ENCODE results near the gene STX16.

- no peak for TF ChIP-seq POLR2A (IDR thresholded peaks at IDR 0.05)
- no peak for TF ChIP-seq POLR2AphosphoS5 (IDR thresholded peaks at IDR 0.05)
Measured at GRCh38 chr20:58677079-58677604, 26.1 kb downstream of the STX16 start.

Measured in stomach (tissue), 4 donors.